A204.1 (cell line): ENCODE data around the gene KRTAP10-10.
"Not testable (repeated sequence)": the region's sequence is repeated elsewhere in the genome, so short reads cannot be mapped to it uniquely, and the experiment has no call there.

Experiments
- FAIRE-seq: peaks from 2 replicates; lab custom pipeline; 2012; peaks lifted over from hg19 to GRCh38; lab: Jason Lieb, UNC

Gene KRTAP10-10, protein sequence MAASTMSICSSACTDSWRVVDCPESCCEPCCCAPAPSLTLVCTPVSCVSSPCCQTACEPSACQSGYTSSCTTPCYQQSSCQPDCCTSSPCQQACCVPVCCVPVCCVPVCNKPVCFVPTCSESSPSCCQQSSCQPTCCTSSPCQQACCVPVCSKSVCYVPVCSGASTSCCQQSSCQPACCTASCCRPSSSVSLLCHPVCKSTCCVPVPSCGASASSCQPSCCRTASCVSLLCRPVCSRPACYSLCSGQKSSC

GRCh38 chr21:44637018-44637850, at the start of gene KRTAP10-10:
Gene KRTAP10-10 (plus strand): TSS chr21:44637356. CDS start chr21:44637418, 62 bp downstream.
- no peak for FAIRE-seq

GRCh38 chr21:44589094-44589493, 48.1 kb upstream of the KRTAP10-10 start:
- FAIRE-seq = no peak

DNA sequence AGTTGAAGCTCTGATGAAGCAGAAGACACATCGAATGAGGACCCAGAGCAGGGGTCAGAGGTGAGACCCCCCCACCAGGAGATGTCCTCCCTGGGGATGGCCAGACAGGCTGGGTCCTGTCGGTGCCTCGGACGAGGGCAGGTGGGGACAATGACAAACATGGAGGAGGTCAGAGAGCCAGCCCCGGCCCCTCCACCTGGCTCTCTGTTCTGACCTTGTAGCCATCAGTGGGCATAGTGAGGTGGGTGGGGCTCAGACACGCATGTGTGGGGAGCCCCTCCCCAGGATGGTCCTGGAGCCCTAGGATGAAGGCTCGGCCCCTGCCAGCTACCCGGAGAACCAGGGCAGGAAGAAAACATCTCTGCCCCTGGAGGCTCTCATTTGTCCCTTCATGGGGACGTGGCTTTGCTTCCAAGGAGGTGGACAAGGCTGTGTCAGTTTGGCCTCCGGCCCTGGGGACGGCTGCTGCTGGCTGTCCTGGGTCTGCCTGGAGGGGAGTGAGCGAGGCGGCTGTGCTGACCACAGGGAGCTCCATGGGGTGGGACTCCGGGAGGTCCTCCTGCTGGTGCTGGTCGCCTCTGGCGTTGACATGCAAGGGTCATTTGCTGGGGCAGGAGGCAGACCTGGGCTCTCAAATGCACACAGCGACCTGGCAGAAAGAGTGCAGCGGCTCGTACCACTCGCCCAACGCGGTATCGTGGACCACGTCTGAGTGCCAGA, 47.4 kb upstream of the KRTAP10-10 start:
- no peak for FAIRE-seq

DNA sequence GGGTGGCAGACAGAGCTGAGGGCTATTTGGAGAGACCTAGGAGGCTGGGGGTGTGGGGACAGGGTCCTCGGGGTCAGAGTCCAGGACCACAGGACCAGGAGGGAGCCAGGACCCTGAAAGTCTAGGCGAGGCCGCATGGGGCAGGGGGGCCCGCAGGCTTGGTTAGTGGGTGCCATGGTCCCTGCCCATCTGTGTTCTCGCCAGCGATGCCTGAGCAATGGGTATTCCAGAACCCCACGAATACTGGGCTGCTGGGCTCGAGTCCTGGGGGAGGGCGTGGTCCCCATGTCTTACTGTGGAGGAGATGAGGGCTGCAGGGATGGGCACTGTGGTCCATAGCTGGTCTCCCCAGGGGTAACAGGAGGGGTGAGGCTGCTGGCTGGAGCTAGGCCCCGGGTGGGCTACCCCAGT, 46.8 kb upstream of the KRTAP10-10 start:
- no peak for FAIRE-seq

GRCh38 chr21:44590897-44591800, 46.0 kb upstream of the KRTAP10-10 start:
- FAIRE-seq = not testable (repeated sequence)

- FAIRE-seq = not testable (repeated sequence)
Measured at GRCh38 chr21:44591801-44592130, 45.4 kb upstream of the KRTAP10-10 start.

GRCh38 chr21:44592446-44593311, 44.5 kb upstream of the KRTAP10-10 start, which contains the start of gene KRTAP10-6:
Gene KRTAP10-6 (minus strand): TSS chr21:44592505. CDS start chr21:44592484, 21 bp downstream.
- FAIRE-seq = no peak

DNA sequence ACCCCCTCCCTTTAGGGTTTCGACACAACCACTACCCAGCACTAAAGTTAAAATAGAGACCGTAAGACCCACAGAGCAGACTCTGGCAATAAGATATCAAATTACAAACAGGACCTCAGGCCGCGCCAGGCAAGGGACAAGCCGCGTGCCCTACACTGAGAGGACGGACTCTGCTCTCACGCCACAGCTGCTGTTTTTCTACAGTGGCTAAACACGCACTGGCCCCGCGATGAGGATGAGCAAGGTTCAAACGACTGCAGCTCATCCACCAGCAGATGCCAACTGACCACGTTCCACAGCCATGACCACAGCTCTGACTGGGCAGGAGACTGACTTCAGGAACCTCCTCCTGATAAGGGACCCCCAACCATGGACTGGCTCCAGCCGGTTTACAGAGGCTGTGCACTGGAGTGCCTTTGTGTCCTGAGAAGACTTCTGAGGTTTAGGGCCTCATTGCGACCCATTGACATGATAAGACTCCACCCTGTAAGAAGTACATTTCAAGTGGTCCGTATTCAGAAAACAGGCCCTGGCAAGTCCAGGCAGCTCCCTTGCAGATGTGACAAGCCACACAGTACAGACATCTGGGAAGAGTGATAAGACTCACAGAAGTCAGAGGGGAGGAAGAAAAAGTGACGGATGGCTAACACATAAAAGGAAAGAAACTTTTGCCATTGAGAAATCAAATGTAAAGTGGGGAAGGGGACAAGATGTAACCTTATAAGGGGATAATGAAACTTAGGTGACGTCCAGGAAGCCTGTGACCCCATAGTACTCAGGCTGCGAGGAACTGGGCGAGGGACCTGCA, 43.4 kb upstream of the KRTAP10-10 start:
- no peak for FAIRE-seq

DNA sequence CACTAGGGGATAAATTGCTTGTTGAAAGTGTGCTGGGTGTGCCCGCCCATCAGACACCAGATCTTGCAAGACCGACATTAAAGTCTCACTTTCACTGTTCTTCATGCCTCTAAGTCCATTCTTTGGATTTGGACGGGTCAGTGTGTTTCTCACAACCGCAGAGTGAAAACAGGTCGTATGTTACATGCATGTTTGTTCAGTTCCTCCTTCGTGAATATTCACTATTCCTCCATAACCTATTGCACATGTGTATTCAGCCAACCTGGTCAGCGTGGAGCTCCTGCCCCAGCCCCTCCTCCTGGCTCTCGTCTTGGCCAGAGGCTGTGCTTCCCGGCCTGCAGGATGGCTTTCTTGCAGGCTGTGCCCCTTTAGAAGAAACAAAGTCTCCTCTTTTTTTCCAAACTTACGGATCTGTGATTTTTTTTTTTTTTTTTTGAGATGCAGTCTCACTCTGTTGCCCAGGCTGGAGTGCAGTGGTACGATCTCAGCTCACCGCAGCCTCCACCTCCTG, 42.7 kb upstream of the KRTAP10-10 start:
- FAIRE-seq = no peak

DNA sequence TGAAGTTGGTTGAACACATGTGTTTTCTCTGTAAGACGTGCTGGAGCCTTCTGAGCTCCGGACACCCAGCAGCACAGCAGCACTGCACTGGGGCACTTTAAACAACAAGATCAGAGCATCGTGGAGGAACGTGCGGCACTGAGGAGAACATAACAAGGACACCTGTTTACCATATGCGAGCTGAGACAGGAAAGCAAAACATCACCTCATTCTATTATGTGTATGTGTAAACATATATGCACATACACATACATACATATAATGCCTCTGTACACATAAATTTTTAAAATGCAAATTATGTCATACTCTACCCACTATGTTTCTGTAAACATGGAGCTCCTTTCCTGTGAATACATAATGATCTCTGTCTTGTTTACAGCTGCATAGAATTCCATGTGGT, 41.6 kb upstream of the KRTAP10-10 start:
- no peak for FAIRE-seq

DNA sequence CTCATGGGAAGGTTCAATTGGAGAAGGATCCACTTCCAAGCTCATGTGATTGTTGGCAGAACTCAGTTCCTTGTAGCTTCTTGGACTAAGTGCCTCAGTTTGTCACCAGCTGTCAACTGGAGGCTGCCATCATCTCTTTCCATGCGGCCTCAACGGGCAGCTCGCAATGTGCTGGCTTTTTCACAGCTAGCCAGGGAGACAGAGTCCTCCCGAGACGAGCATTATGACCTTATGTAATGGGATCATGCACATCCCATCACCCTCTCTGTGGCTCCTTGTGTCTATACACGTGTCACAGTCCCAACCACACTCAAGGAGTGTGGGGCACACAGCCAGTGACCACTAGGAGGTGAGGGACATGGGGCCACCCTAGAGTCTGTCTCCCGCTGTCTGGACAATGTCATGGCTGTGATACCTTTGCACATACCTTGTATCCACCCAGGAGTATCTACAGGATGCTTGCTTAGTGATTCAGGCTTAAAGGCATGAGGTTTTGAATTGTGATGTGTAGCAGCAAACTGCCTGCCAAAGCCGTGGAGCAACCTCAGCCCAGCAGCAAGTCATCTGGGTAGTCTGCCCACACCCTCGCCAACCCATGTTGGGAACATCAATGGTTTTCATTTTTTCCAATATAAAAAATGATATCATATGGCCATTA, 41.0 kb upstream of the KRTAP10-10 start:
- FAIRE-seq = no peak

DNA sequence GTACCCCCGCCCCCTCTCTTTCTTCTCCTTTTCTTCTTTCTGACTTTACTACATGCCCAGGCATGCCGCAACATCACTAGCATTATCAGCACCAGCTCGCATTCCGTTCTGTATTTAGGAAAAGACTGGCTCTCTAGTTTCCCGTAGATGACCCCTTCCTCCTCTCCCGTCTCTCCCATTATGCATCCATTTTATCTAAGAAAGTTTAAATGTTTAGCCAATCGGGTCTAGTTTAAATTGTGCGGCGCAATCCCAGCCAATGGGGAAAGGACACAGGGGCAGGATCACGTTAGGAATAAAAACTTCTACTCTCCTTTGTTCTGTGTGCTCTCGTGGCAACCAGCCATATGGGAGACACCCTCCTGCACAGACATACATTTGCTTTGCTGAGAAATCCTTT, 39.1 kb upstream of the KRTAP10-10 start:
- FAIRE-seq = no peak

DNA sequence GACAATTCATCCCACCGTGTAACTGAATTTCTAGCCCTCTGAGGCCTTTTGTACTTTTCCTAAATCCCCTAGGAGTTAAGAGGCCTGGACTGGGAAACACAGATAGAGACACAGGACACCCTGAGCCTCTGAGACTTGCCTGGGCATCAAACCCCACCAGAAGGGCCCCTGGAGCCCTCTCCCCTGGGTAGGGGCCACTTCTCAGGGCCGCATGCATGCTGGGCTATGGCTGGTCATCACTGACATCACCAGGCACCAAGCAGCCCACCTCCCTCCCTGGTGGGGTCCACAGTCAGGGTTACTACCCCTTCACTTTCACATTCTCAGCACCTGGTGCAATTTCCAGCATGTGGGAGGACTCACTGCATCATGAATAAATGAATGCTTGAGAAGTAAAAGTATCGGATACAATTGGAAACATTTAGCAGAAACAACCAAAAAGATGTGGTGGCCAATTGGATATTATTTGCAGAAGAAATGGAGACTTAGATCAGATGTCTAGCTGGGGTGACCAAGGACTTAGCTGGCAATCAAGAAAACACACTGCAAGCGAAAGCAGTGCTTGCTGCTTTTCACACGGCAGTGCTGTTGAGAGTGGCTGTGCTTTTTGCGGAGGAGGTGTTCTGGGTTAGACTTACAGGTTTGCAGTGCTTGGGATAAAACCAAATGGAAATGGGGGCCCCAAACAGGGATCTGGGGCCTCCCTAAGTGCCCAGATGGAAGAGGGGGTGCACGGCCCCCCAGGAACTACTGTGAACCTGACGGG, 37.7 kb upstream of the KRTAP10-10 start:
- FAIRE-seq = no peak

DNA sequence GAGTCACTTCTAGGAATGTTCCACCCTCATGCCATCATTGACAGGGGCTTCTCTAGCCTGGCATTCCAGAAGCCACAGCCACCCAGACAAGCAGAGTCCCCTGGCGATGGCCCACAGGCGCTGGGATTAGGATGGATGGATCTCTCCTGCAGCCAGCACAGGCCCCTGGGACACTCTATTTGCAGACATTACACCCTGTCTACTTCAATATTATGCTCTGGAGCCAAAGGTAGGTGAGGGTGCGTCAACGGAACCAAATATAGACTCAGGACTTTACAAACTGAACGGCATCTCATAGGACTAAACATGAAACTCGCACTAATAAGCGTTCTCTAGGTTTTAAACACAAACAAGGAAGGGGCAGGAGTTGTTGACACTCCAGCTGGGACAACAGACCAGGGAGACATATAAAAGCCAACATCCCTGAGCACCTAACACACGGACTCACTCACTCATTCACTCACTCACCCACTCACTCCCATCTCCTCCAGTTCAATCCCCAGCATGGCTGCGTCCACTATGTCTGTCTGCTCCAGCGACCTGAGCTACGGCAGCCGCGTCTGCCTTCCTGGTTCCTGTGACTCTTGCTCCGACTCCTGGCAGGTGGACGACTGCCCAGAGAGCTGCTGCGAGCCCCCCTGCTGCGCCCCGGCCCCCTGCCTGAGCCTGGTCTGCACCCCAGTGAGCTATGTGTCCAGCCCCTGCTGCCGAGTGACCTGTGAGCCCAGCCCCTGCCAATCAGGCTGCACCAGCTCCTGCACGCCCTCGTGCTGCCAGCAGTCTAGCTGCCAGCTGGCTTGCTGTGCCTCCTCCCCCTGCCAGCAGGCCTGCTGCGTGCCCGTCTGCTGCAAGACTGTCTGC, 36.8 kb upstream of the KRTAP10-10 start, which contains the start of gene KRTAP10-7:
KRTAP10-7 (plus strand) TSS at position 480 of the 861 bp plus-strand sequence; CDS start at position 505, 25 bp downstream.
- FAIRE-seq = not testable (repeated sequence)

DNA sequence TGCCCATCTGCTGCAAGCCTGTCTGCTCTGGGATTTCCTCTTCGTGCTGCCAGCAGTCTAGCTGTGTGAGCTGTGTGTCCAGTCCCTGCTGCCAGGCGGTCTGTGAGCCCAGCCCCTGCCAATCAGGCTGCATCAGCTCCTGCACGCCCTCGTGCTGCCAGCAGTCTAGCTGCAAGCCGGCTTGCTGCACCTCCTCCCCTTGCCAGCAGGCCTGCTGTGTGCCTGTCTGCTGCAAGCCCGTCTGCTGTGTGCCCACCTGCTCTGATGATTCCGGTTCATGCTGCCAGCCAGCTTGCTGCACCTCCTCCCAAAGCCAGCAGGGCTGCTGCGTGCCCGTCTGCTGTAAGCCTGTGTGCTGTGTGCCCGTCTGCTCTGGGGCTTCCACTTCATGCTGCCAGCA, 36.1 kb upstream of the KRTAP10-10 start:
- FAIRE-seq = not testable (repeated sequence)

GRCh38 chr21:44601596-44602462, 35.3 kb upstream of the KRTAP10-10 start:
- FAIRE-seq = no peak
